Measurements from ENCODE around the gene FOXP4.

Gene FOXP4

DNA sequence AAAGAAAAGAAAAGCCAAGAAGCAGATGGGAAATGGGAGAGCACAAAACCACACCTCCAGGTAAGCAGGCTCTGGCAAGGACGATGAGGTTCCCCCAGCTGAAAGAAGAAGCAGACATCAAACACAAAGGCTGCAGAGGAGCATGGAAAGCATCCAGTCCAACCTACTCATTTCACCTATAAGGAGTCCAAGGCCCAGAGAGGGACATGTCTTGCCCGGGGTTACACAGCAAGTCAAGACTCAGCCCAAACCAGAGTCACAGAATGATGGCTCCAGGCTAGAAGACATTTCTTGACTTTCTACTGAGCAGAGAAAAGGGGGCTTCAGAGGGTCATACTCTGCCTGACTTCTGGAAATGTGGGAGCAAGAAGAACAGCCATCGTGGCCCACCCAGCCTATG is 45.6 kb upstream of the FOXP4 start:
- Histone ChIP-seq H3K4me1 (peaks cover 2% of the 10 kb centered on the region), H3K4me2 (ENCODE audit: low read length) (no peak overlapping the region), H3K36me3 (ENCODE audit: control insufficient read depth, insufficient read depth, low read length) (no peaks in the 10 kb centered on the region), H3K9me3 (ENCODE audit: control insufficient read depth, low read length) (no peaks in the 10 kb centered on the region), H3K27ac (no peak overlapping the region), H3K79me2 (no peaks in the 10 kb centered on the region), H3K27me3 (ENCODE audit: control insufficient read depth, insufficient read depth, low read length) (no peaks in the 10 kb centered on the region), H2AFZ (no peak overlapping the region), H3K9ac (no peak overlapping the region), H3K4me3 (ENCODE audit: low read depth, low read length) (no peak overlapping the region)
- TF ChIP-seq, protein P1, sequence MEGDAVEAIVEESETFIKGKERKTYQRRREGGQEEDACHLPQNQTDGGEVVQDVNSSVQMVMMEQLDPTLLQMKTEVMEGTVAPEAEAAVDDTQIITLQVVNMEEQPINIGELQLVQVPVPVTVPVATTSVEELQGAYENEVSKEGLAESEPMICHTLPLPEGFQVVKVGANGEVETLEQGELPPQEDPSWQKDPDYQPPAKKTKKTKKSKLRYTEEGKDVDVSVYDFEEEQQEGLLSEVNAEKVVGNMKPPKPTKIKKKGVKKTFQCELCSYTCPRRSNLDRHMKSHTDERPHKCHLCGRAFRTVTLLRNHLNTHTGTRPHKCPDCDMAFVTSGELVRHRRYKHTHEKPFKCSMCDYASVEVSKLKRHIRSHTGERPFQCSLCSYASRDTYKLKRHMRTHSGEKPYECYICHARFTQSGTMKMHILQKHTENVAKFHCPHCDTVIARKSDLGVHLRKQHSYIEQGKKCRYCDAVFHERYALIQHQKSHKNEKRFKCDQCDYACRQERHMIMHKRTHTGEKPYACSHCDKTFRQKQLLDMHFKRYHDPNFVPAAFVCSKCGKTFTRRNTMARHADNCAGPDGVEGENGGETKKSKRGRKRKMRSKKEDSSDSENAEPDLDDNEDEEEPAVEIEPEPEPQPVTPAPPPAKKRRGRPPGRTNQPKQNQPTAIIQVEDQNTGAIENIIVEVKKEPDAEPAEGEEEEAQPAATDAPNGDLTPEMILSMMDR (IDR thresholded peaks at IDR 0.05) = no peak

DNA sequence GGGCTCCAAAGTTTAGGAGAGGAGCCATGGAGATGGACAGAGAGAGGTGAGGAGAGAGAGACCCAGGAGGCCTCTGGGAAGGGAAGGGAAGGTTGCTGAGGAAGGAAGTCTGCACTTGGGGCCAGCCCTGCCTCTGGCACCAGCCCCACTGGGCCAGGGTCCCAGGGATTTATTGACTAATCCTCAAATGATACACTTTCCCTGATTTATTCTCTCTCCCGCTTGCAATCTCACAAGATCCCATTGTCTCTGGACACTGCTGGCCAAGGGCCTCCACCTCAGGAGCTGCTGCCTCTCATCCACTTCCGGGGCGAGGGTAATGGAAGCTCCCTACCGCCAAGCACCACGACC is 43.6 kb upstream of the FOXP4 start:
- H3K9me3 ChIP-seq (ENCODE audit: control insufficient read depth, low read length) = no peaks in the 10 kb centered on the region
- H3K4me3 ChIP-seq (ENCODE audit: low read depth, low read length) = no peak overlapping the region
- TF ChIP-seq, protein P1 (IDR thresholded peaks at IDR 0.05) = no peak
- H3K27me3 ChIP-seq (ENCODE audit: control insufficient read depth, insufficient read depth, low read length) = no peaks in the 10 kb centered on the region
- no peak overlapping the region for H3K4me2 ChIP-seq (ENCODE audit: low read length)
- H3K79me2 ChIP-seq = no peaks in the 10 kb centered on the region
- no peak overlapping the region for H2AFZ ChIP-seq
- no peak overlapping the region for H3K27ac ChIP-seq
- H3K36me3 ChIP-seq (ENCODE audit: control insufficient read depth, insufficient read depth, low read length) = no peaks in the 10 kb centered on the region
- peaks cover 4% of the 10 kb centered on the region for H3K4me1 ChIP-seq
- no peak overlapping the region for H3K9ac ChIP-seq

GRCh38 chr6:41502917-41503671 is 43.1 kb upstream of the FOXP4 start:
- Histone ChIP-seq H3K4me1 (peaks cover 4% of the 10 kb centered on the region), H3K36me3 (ENCODE audit: control insufficient read depth, insufficient read depth, low read length) (no peaks in the 10 kb centered on the region), H3K79me2 (no peaks in the 10 kb centered on the region), H3K9ac (no peak overlapping the region), H3K27me3 (ENCODE audit: control insufficient read depth, insufficient read depth, low read length) (no peaks in the 10 kb centered on the region), H2AFZ (no peak overlapping the region), H3K4me3 (ENCODE audit: low read depth, low read length) (no peak overlapping the region), H3K9me3 (ENCODE audit: control insufficient read depth, low read length) (no peaks in the 10 kb centered on the region), H3K4me2 (ENCODE audit: low read length) (no peak overlapping the region), H3K27ac (no peak overlapping the region)
- TF ChIP-seq, protein P1 (IDR thresholded peaks at IDR 0.05) = no peak

DNA sequence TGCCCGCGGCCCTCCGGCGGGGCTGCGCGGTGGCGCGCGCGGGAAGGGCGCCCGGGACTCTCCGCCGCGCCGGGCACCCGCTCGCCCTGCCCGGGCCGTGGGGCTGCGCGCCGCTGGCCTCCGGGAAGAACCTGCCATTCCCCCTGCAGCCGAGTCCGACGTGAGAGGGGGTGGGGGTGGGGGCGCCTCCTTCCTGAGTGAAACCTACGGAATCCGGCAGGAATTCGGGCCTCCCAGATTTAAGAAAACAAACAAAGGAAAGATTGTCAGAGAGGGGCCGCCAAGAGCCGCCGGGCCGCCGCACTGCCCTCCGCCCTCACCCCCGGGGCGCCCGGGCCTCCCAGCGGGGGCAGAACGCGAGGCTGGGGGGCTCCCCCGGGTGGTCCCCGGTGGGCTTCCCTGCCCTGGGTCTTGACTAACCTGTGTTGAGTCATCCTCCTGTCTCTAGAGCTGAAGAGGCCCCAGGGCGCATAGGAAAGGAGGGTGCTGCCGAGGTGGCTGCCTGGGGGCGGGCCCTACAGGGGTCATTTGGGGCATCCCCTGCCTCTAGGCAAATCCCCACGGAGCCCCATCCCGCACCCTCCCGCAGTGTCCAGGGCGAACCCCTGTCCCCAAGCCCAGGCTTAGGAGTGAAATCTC is 42.2 kb upstream of the FOXP4 start:
- Histone ChIP-seq H2AFZ (peak overlapping the region; percentile 79), H3K4me2 (ENCODE audit: low read length) (no peak overlapping the region), H3K27ac (no peak overlapping the region), H3K4me3 (ENCODE audit: low read depth, low read length) (no peak overlapping the region), H3K9me3 (ENCODE audit: control insufficient read depth, low read length) (no peaks in the 10 kb centered on the region), H3K36me3 (ENCODE audit: control insufficient read depth, insufficient read depth, low read length) (no peaks in the 10 kb centered on the region), H3K9ac (no peak overlapping the region), H3K4me1 (peaks cover 4% of the 10 kb centered on the region), H3K79me2 (no peaks in the 10 kb centered on the region), H3K27me3 (ENCODE audit: control insufficient read depth, insufficient read depth, low read length) (no peaks in the 10 kb centered on the region)
- TF ChIP-seq, protein P1 (IDR thresholded peaks at IDR 0.05) = no peak

Measured in parathyroid adenoma (tissue), 2 donors.